Nephron (organoid): ENCODE data around the gene KRT83.

Source experiments
- H3K27ac Mint-ChIP-seq, 3 experiments: 2 replicates each; pipeline ENCODE4 v1.8.0; 2020; ENCODE audit warnings: mixed read lengths in 3 of 3, mild to moderate bottlenecking in 2 of 3, moderate library complexity in 1 of 3
- H3K27me3 Mint-ChIP-seq: 2 replicates; pipeline ENCODE4 v1.8.0; 2021; ENCODE audit warnings: low read depth, mild to moderate bottlenecking, moderate library complexity, mixed read lengths
- H3K36me3 Mint-ChIP-seq: 2 replicates; pipeline ENCODE4 v1.8.0; 2020; ENCODE audit warnings: low read depth, mixed read lengths
- H3K4me1 Mint-ChIP-seq: 2 replicates; pipeline ENCODE4 v1.8.0; 2020; ENCODE audit warnings: mixed read lengths
- H3K4me3 Mint-ChIP-seq, 3 experiments: 2 replicates each; pipeline ENCODE4 v1.8.0; 2020; ENCODE audit warnings: mild to moderate bottlenecking in 3 of 3, mixed read lengths in 3 of 3, moderate library complexity in 2 of 3
- H3K9me3 Mint-ChIP-seq: 2 replicates; pipeline ENCODE4 v1.8.0; 2020; ENCODE audit warnings: mixed read lengths
- TF ChIP-seq, protein P1 (sequence below), 3 experiments: fragments of 200-600 bp; sonication (generic); IDR thresholded peaks; one replicate each; pipeline ENCODE4 v1.5.0; 2021; ENCODE audit warnings: antibody characterized with exemption in 3 of 3; ENCODE audit not compliant: unreplicated experiment in 3 of 3

KRT83 gene

DNA sequence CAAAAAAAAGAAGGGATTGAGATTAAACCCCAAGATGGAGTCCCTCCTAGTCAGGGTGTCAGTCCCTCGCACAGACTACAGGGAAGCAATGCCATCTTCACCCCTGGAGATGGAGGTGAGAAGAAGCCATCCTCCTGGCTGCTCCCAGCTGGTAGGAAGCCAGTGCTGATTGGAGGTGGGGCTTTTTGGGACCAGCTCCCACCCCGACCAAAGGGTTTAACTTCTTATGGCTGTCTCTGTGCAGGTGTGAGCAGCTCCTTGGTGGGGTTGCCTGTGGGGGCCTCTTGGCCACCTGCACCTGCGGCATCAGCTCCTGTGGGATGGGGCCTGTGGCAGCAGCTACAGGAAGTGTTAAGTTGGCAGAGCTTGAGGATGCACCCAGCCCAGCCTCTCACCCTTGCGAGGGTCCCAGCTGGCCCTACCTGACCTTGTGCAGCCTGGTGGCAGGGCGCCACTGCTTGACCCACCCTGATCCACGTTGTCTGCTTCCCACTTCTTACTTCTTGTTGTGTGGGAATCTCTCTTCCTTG, 50.6 kb downstream of the KRT83 start:
- Mint-ChIP-seq H3K4me1 (peaks cover 4% of the 10 kb centered on the region), H3K27ac (no peak overlapping the region), H3K27me3 (peaks cover 27% of the 10 kb centered on the region), H3K9me3 (no peaks in the 10 kb centered on the region), H3K36me3 (no peaks in the 10 kb centered on the region), H3K4me3 (no peak overlapping the region)
- TF ChIP-seq, protein P1, sequence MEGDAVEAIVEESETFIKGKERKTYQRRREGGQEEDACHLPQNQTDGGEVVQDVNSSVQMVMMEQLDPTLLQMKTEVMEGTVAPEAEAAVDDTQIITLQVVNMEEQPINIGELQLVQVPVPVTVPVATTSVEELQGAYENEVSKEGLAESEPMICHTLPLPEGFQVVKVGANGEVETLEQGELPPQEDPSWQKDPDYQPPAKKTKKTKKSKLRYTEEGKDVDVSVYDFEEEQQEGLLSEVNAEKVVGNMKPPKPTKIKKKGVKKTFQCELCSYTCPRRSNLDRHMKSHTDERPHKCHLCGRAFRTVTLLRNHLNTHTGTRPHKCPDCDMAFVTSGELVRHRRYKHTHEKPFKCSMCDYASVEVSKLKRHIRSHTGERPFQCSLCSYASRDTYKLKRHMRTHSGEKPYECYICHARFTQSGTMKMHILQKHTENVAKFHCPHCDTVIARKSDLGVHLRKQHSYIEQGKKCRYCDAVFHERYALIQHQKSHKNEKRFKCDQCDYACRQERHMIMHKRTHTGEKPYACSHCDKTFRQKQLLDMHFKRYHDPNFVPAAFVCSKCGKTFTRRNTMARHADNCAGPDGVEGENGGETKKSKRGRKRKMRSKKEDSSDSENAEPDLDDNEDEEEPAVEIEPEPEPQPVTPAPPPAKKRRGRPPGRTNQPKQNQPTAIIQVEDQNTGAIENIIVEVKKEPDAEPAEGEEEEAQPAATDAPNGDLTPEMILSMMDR (IDR thresholded peaks at IDR 0.05; ENCODE audit: unreplicated experiment in 3 of 3): no peak

GRCh38 chr12:52268212-52268611, 53.0 kb downstream of the KRT83 start:
- Mint-ChIP-seq H3K27ac (no peak overlapping the region), H3K4me1 (peaks cover 17% of the 10 kb centered on the region), H3K9me3 (no peaks in the 10 kb centered on the region), H3K4me3 (no peak overlapping the region), H3K27me3 (peaks cover 29% of the 10 kb centered on the region), H3K36me3 (no peaks in the 10 kb centered on the region)
- TF ChIP-seq, protein P1 (IDR thresholded peaks at IDR 0.05; ENCODE audit: unreplicated experiment in 3 of 3): no peak

GRCh38 chr12:52267699-52268098, 53.5 kb downstream of the KRT83 start:
- H3K27ac Mint-ChIP-seq: no peak overlapping the region
- H3K4me1 Mint-ChIP-seq: peaks cover 17% of the 10 kb centered on the region
- no peaks in the 10 kb centered on the region for H3K36me3 Mint-ChIP-seq
- TF ChIP-seq, protein P1 (IDR thresholded peaks at IDR 0.05; ENCODE audit: unreplicated experiment in 3 of 3): no peak
- H3K4me3 Mint-ChIP-seq: no peak overlapping the region
- no peaks in the 10 kb centered on the region for H3K9me3 Mint-ChIP-seq
- peaks cover 25% of the 10 kb centered on the region for H3K27me3 Mint-ChIP-seq

- Mint-ChIP-seq H3K4me1 (peaks cover 17% of the 10 kb centered on the region), H3K27ac (no peak overlapping the region), H3K27me3 (peaks cover 25% of the 10 kb centered on the region), H3K36me3 (no peaks in the 10 kb centered on the region), H3K9me3 (no peaks in the 10 kb centered on the region), H3K4me3 (no peak overlapping the region)
- TF ChIP-seq, protein P1 (IDR thresholded peaks at IDR 0.05; ENCODE audit: unreplicated experiment in 3 of 3): no peak
These were observed 53.9 kb downstream of the KRT83 start for GRCh38 chr12:52267266-52267665.

DNA sequence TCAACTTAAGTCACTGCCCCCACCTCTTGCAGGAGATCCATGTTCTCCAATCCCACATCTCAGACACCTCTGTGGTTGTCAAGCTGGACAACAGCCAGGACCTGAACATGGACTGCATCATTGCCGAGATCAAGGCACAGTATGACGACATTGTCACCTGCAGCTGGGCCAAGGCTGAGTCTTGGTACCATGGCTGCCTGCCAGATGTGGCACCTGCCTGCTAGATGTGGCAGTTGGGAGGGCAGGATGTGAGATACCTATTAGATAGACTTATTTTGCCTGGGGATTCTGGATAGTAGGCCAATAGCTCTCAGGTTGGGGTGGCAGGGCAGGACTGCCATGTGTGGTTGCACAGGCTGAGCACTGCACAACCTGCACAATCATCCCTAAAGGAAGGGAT, 54.7 kb downstream of the KRT83 start:
- Mint-ChIP-seq H3K9me3 (peaks cover 2% of the 10 kb centered on the region), H3K27me3 (peaks cover 29% of the 10 kb centered on the region), H3K4me3 (no peak overlapping the region), H3K36me3 (no peaks in the 10 kb centered on the region), H3K27ac (no peak overlapping the region), H3K4me1 (peaks cover 21% of the 10 kb centered on the region)
- TF ChIP-seq, protein P1 (IDR thresholded peaks at IDR 0.05; ENCODE audit: unreplicated experiment in 3 of 3): no peak

DNA sequence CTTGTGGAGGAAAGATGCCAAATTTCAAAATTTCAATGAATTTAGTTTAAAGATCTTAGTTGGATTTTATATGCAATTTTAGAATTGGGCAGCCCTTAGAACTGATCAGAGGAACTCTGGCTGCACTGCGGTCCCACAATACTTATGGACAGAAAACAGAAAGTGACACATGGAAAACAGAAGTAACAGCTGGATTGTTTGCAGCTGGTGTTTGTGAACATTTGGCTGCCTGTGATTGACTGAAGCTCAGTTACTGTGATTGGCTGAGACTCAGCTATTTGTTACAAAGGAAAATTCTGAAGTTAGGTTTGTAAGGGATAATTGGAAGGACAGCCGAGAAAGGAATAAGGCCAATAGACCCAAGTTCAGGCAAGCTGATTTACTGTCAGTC, 56.8 kb downstream of the KRT83 start:
- peak overlapping the region in 1 of 3 experiments; percentile 8 for H3K27ac Mint-ChIP-seq
- H3K9me3 Mint-ChIP-seq: peaks cover 9% of the 10 kb centered on the region
- TF ChIP-seq, protein P1 (IDR thresholded peaks at IDR 0.05; ENCODE audit: unreplicated experiment in 3 of 3): no peak
- H3K27me3 Mint-ChIP-seq: peaks cover 46% of the 10 kb centered on the region
- H3K4me1 Mint-ChIP-seq: peaks cover 42% of the 10 kb centered on the region
- no peaks in the 10 kb centered on the region for H3K36me3 Mint-ChIP-seq
- H3K4me3 Mint-ChIP-seq: no peak overlapping the region
